Testis (tissue), 3 donors: ENCODE results near the gene PRTFDC1. TPM values are rescaled to one million over a fixed set of nuclear protein-coding genes. Genes with fewer than 3 reads are reported as not detected.
A peak's percentile ranks its signal among the peaks of the same experiment; 100 is the strongest.

Experiments
- DNase-seq: peaks from one replicate; pipeline ENCODE4 v3.0.0-alpha.2; 2019
- H3K27ac ChIP-seq, 2 donors: fragments of 200-600 bp; sonication (generic); one replicate each; pipeline ENCODE4 v1.5.1; 2019
- H3K27me3 ChIP-seq: fragments of 200-600 bp; sonication (generic); one replicate; pipeline ENCODE4 v1.5.1; 2019
- H3K36me3 ChIP-seq: fragments of 200-600 bp; sonication (generic); one replicate; pipeline ENCODE4 v1.5.1; 2017; ENCODE audit warnings: low read depth; ENCODE audit errors: missing control alignments
- H3K4me1 ChIP-seq: fragments of 200-600 bp; sonication (generic); one replicate; pipeline ENCODE4 v1.5.1; 2019
- H3K4me3 ChIP-seq, 2 donors: fragments of 200-600 bp; sonication (generic); one replicate each; pipeline ENCODE4 v1.5.1; 2017 to 2019
- H3K9me3 ChIP-seq: fragments of 200-600 bp; sonication (generic); one replicate; pipeline ENCODE4 v1.5.1; 2017
- CTCF ChIP-seq, 3 experiments: fragments of 450-650 bp in 2 of 3; fragments of 200-600 bp in 1 of 3; sonication (generic) in 1 of 3; IDR thresholded peaks; one replicate each; pipeline ENCODE4 v1.5.1; 2016 to 2019; ENCODE audit warnings: antibody characterized with exemption in 3 of 3, mild to moderate bottlenecking in 2 of 3, moderate library complexity in 1 of 3
- POLR2A ChIP-seq: fragments of 450-650 bp; IDR thresholded peaks from one replicate; pipeline ENCODE4 v1.6.1; 2017; ENCODE audit warnings: antibody characterized with exemption, mild to moderate bottlenecking, moderate library complexity
- WGBS, 2 donors: methylation state at CpG; one replicate each; pipeline ENCODE4 v1.1.5; 2018; 5-methylcytosine and 5-hydroxymethylcytosine counted together
- intact Hi-C: fragments of 100-400 bp; cut with DNase I; formaldehyde crosslinking; loops from one replicate; pipeline ENCODE4 v1.15.1; 2023; ENCODE audit warnings: low total_unique reads
- polyA plus RNA-seq: library from polyadenylated mRNA; stranded (reverse); fragments of 350-450 nt; fragmentation: Illumina TruSeq; extraction: RNeasy Lipid Tissue Mini Kit (QIAGEN cat#74804); gene quantifications from one replicate; pipeline ENCODE4 v1.2.3, GENCODE V29; 2014; ENCODE audit warnings: low read depth, low replicate concordance; ENCODE audit not compliant: insufficient read depth
- total RNA-seq, 2 donors: library from RNA; depleted of rRNA; stranded (reverse); fragments of >200 nt; gene quantifications; one replicate each; pipeline ENCODE4 v1.2.3, GENCODE V29; 2016

Gene PRTFDC1
- total and polyA plus RNA-seq, 3 donors from 2014 or later: 1.2 to 3.5 (median 2.7) TPM

GRCh38 chr10:24871011-24871935 lies 81.1 kb downstream of the PRTFDC1 start:
- DNase-seq: no peak
- intact Hi-C loops: no loop called here
- no peaks in the 10 kb centered on the region for H3K4me1 ChIP-seq
- H3K9me3 ChIP-seq: no peaks in the 10 kb centered on the region
- 55% methylated on average over 13 of the region's 13 CpGs for WGBS, 2 donors
- no peak overlapping the region for H3K4me3 ChIP-seq
- H3K27ac ChIP-seq: no peak overlapping the region
- TF ChIP-seq POLR2A (no peak), CTCF (IDR thresholded peaks at IDR 0.05) (no peak)
- H3K36me3 ChIP-seq: no peaks in the 10 kb centered on the region
- H3K27me3 ChIP-seq: no peaks in the 10 kb centered on the region

- no peaks in the 10 kb centered on the region for H3K4me1 ChIP-seq
- WGBS, 2 donors: 60 to 62% methylated on average over 2 of the region's 2 CpGs
- no peak overlapping the region for H3K27ac ChIP-seq
- no peaks in the 10 kb centered on the region for H3K36me3 ChIP-seq
- no peak overlapping the region for H3K4me3 ChIP-seq
- no peak for TF ChIP-seq POLR2A
- TF ChIP-seq CTCF (IDR thresholded peaks at IDR 0.05): no peak
- intact Hi-C loops: no loop called here
- H3K27me3 ChIP-seq: no peaks in the 10 kb centered on the region
- no peak for DNase-seq
- H3K9me3 ChIP-seq: no peaks in the 10 kb centered on the region
These were observed 82.9 kb downstream of the PRTFDC1 start for GRCh38 chr10:24869354-24870015.

- H3K27ac ChIP-seq: peak overlapping the region in 1 of 2 donors; percentile 11
- H3K4me1 ChIP-seq: no peaks in the 10 kb centered on the region
- intact Hi-C loops: no loop called here
- no peaks in the 10 kb centered on the region for H3K27me3 ChIP-seq
- 65 to 73% methylated on average over 7 of the region's 7 CpGs for WGBS, 2 donors
- no peak overlapping the region for H3K4me3 ChIP-seq
- peak; percentile 58 for DNase-seq
- no peak for TF ChIP-seq CTCF (IDR thresholded peaks at IDR 0.05)
- TF ChIP-seq POLR2A: no peak
- no peaks in the 10 kb centered on the region for H3K9me3 ChIP-seq
- H3K36me3 ChIP-seq: no peaks in the 10 kb centered on the region
These were observed 85.5 kb downstream of the PRTFDC1 start for GRCh38 chr10:24866604-24867583.

GRCh38 chr10:24865783-24866182 lies 86.6 kb downstream of the PRTFDC1 start:
- intact Hi-C loops: no loop called here
- H3K9me3 ChIP-seq: no peaks in the 10 kb centered on the region
- H3K4me1 ChIP-seq: no peaks in the 10 kb centered on the region
- WGBS, 2 donors: 93 to 94% methylated on average over 3 of the region's 3 CpGs
- DNase-seq: no peak
- H3K36me3 ChIP-seq: no peaks in the 10 kb centered on the region
- no peak overlapping the region for H3K27ac ChIP-seq
- no peak overlapping the region for H3K4me3 ChIP-seq
- TF ChIP-seq POLR2A (no peak), CTCF (IDR thresholded peaks at IDR 0.05) (no peak)
- no peaks in the 10 kb centered on the region for H3K27me3 ChIP-seq
